Measurements from ENCODE around the gene MTHFD1.

DNA sequence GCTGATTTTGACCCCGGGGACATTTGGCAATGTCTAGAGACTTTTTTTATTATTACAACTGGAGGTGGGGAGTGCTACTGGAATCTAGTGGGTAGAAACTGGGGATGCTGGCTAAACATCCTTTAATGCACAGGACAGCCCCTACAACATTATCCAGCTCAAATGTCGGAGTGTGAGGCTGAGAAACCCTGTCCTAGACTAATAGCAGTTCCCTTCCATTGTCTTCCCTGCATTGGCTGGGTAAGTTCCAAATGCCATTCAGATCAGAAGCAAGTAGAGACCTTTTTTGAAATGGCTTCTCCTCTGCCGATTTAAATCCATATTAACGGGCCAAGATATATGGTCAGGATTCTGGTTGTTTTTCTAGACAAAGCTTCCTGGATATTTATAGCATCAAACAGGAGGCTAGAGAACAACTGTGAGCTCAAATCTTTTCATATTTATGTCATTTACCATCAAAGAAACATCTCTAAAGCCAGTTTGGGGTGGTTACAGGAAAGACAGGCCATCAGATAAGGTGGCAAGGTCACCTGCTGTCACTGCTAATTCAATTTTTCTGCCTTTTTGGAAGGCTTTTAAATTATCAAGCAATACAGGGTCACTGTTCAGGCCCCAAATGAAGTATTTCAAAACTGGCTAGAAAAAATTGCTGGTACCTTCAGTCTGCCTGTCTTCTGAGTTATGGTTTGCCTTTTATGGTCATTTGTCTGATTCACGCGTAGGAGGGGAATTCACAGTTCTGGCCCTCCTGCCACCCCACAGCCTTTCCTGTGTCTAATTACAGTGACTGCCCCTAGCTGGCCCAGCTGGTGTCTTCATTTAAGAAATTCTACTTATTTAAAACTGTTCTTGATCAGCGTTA lies 57.1 kb downstream of the MTHFD1 start:
- TF ChIP-seq EZH2 (IDR thresholded peaks at IDR 0.05) (no peak), POLR2AphosphoS5 (IDR thresholded peaks at IDR 0.05; ENCODE audit: low read depth, low read length) (no peak), POLR2A (IDR thresholded peaks at IDR 0.05; ENCODE audit: borderline replicate concordance, extremely low read depth, insufficient read depth, insufficient read length) (no peak), CTCF (IDR thresholded peaks at IDR 0.05 in 2 of 3, conservative IDR thresholded peaks at IDR 0.05 in 1 of 3; ENCODE audit: borderline replicate concordance in 1 of 3, insufficient read depth in 1 of 3, low read depth in 2 of 3, low read length in 2 of 3) (no peak), RAD21 (IDR thresholded peaks at IDR 0.05; ENCODE audit: low read depth) (no peak), ZBTB33 (IDR thresholded peaks at IDR 0.05; ENCODE audit: extremely low read depth, insufficient replicate concordance, low read length) (no peak), YY1 (IDR thresholded peaks at IDR 0.05; ENCODE audit: extremely low read depth, insufficient replicate concordance, low read depth, low read length) (no peak), SP1 (IDR thresholded peaks at IDR 0.05; ENCODE audit: low read depth) (no peak)
